Keratinocyte (primary cell): Measurements from ENCODE around the gene CERK. TPM values are rescaled to one million over a fixed set of nuclear protein-coding genes. Genes with fewer than 3 reads are reported as not detected.

ENCODE experiments used
- DNase-seq: peaks from one replicate; pipeline ENCODE4 v3.0.0-alpha.2; 2011; ENCODE audit warnings: low read depth, missing footprints, low spot score
- FAIRE-seq: peaks from 2 replicates; lab custom pipeline; 2011; peaks lifted over from hg19 to GRCh38; lab: Jason Lieb, UNC
- H2AFZ ChIP-seq: 2 replicates; pipeline ENCODE4 v1.6.0; 2012; ENCODE audit warnings: low read length, control low read depth, inconsistent platforms; ENCODE audit not compliant: control insufficient read depth
- H3K27ac ChIP-seq: 2 replicates; pipeline ENCODE4 v1.5.1; 2011; ENCODE audit warnings: low read length; ENCODE audit not compliant: control insufficient read depth, insufficient read depth
- H3K27me3 ChIP-seq: 3 replicates; pipeline ENCODE4 v1.6.0; 2011; ENCODE audit warnings: low read length; ENCODE audit not compliant: control insufficient read depth, insufficient read depth; ENCODE audit errors: extremely low read depth
- H3K36me3 ChIP-seq, 2 experiments: 2 replicates in 1 of 2; 3 replicates in 1 of 2; pipeline ENCODE4 v1.5.1; 2011; ENCODE audit warnings: low read length in 2 of 2, mild to moderate bottlenecking in 1 of 2; ENCODE audit not compliant: control insufficient read depth in 2 of 2, insufficient read depth in 2 of 2; ENCODE audit errors: extremely low read depth in 1 of 2
- H3K4me1 ChIP-seq: 3 replicates; pipeline ENCODE4 v1.5.1; 2011; ENCODE audit warnings: low read length; ENCODE audit not compliant: control insufficient read depth, insufficient read depth; ENCODE audit errors: extremely low read depth
- H3K4me2 ChIP-seq: 3 replicates; pipeline ENCODE4 v1.6.0; 2011; ENCODE audit warnings: low read depth, low read length; ENCODE audit not compliant: control insufficient read depth, insufficient read depth; ENCODE audit errors: extremely low read depth
- H3K4me3 ChIP-seq, 3 experiments: fragments of 200-600 bp in 1 of 3; sonication (generic) in 1 of 3; 2 replicates in 2 of 3; 3 replicates in 1 of 3; pipeline ENCODE4 v1.5.1; 2011 to 2016; ENCODE audit warnings: low read length in 3 of 3, mild to moderate bottlenecking in 3 of 3, control low read depth in 2 of 3, inconsistent platforms in 1 of 3, low read depth in 1 of 3, mixed read lengths in 1 of 3, mixed run types in 1 of 3, moderate library complexity in 1 of 3; ENCODE audit not compliant: control insufficient read depth in 2 of 3, insufficient read depth in 2 of 3; ENCODE audit errors: extremely low read depth in 1 of 3
- H3K79me2 ChIP-seq: 2 replicates; pipeline ENCODE4 v1.6.0; 2012; ENCODE audit warnings: low read length; ENCODE audit not compliant: control insufficient read depth, insufficient read depth
- H3K9ac ChIP-seq: 3 replicates; pipeline ENCODE4 v1.6.0; 2011; ENCODE audit warnings: low read length; ENCODE audit not compliant: control insufficient read depth, insufficient read depth; ENCODE audit errors: extremely low read depth
- H3K9me1 ChIP-seq: 3 replicates; pipeline ENCODE4 v1.6.0; 2011; ENCODE audit warnings: low read length; ENCODE audit not compliant: control insufficient read depth, insufficient read depth; ENCODE audit errors: extremely low read depth
- H3K9me3 ChIP-seq: 2 replicates; pipeline ENCODE4 v1.5.1; 2012; ENCODE audit warnings: low read depth, low read length; ENCODE audit not compliant: control insufficient read depth
- H4K20me1 ChIP-seq: 3 replicates; pipeline ENCODE4 v1.6.0; 2011; ENCODE audit warnings: low read length; ENCODE audit not compliant: control insufficient read depth, insufficient read depth; ENCODE audit errors: extremely low read depth
- EZH2 ChIP-seq: IDR thresholded peaks from one replicate; pipeline ENCODE4 v1.6.1; 2012; ENCODE audit warnings: inconsistent platforms, mild to moderate bottlenecking, low read length, moderate library complexity
- dilution Hi-C: fragments of 300-500 bp; cut with MboI; formaldehyde crosslinking; loops from one replicate; pipeline ENCODE4 v1.7.0; 2020; ENCODE audit warnings: low sequenced_read_pairs; ENCODE audit not compliant: extremely low pct_ligation_motif_present
- polyA plus RNA-seq, 5 experiments: library from polyadenylated mRNA; depleted of rRNA in 3 of 5; stranded (reverse) in 3 of 5; stranded (forward) in 1 of 5; unstranded in 1 of 5; fragments of >200 nt; gene quantifications; 1 replicate in 1 of 5; 2 replicates in 3 of 5; 3 replicates in 1 of 5; pipeline versions ENCODE4 v1.2.1 to v1.2.3, GENCODE V29; 2011 to 2012; ENCODE audit warnings: missing spikeins in 2 of 5, low read depth in 1 of 5, low replicate concordance in 1 of 5
- TF ChIP-seq, protein P1 (sequence below), 3 experiments: IDR thresholded peaks in 1 of 3; conservative IDR thresholded peaks in 1 of 3; optimal IDR thresholded peaks in 1 of 3; 2 replicates in 2 of 3; 3 replicates in 1 of 3; pipeline versions ENCODE3 to v1.5.1; 2011; ENCODE audit warnings: low read length in 3 of 3, mild to moderate bottlenecking in 3 of 3, moderate library complexity in 2 of 3, control low read depth in 1 of 3, inconsistent platforms in 1 of 3; ENCODE audit not compliant: insufficient read depth in 2 of 3; ENCODE audit errors: extremely low read depth in 1 of 3

CERK gene
- polyA plus RNA-seq, 1 donor (not counting 4 experiments of a cell fraction or from before 2014, with no cell fraction given) = 11.9 TPM

DNA sequence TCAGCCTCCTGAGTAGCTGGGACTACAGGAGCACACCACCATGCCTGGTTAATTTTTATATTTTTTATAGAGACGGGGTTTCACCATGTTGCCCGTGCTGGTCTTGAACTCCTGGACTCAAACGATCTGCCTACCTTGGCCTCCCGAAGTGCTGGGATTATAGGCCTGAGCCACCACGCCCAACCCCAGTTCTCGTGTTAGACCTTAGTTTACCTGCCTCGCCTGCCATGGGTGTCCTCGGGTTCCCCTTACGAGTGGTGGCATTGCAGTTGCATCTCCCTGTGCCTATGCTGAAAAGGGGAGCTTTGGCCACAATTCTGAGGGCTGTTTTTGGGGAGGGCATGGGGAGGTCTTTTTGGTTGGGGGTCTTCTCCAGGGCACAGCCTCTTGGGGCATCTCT is 43.2 kb upstream of the CERK start:
- peaks cover 3% of the 10 kb centered on the region in 2 experiments for H3K36me3 ChIP-seq
- no peak for TF ChIP-seq EZH2
- TF ChIP-seq, protein P1, sequence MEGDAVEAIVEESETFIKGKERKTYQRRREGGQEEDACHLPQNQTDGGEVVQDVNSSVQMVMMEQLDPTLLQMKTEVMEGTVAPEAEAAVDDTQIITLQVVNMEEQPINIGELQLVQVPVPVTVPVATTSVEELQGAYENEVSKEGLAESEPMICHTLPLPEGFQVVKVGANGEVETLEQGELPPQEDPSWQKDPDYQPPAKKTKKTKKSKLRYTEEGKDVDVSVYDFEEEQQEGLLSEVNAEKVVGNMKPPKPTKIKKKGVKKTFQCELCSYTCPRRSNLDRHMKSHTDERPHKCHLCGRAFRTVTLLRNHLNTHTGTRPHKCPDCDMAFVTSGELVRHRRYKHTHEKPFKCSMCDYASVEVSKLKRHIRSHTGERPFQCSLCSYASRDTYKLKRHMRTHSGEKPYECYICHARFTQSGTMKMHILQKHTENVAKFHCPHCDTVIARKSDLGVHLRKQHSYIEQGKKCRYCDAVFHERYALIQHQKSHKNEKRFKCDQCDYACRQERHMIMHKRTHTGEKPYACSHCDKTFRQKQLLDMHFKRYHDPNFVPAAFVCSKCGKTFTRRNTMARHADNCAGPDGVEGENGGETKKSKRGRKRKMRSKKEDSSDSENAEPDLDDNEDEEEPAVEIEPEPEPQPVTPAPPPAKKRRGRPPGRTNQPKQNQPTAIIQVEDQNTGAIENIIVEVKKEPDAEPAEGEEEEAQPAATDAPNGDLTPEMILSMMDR (optimal IDR thresholded peaks at IDR 0.05 in 1 of 3, IDR thresholded peaks at IDR 0.05 in 1 of 3, conservative IDR thresholded peaks at IDR 0.05 in 1 of 3; ENCODE audit: extremely low read depth in 1 of 3, insufficient read depth in 2 of 3, low read length in 3 of 3) = no peak
- H3K4me3 ChIP-seq = no peak overlapping the region
- H2AFZ ChIP-seq = no peak overlapping the region
- peaks cover 95% of the 10 kb centered on the region for H3K79me2 ChIP-seq
- H3K9ac ChIP-seq = no peak overlapping the region
- peaks cover under 1% of the 10 kb centered on the region for H3K4me1 ChIP-seq
- no peaks in the 10 kb centered on the region for H3K9me1 ChIP-seq
- no peak overlapping the region for H3K4me2 ChIP-seq
- peaks cover 4% of the 10 kb centered on the region for H4K20me1 ChIP-seq
- dilution Hi-C loops = no loop called here
- H3K27ac ChIP-seq = no peak overlapping the region
- no peaks in the 10 kb centered on the region for H3K27me3 ChIP-seq
- DNase-seq (no peak), FAIRE-seq (no peak)
- H3K9me3 ChIP-seq = no peaks in the 10 kb centered on the region

- Histone ChIP-seq H3K27me3 (no peaks in the 10 kb centered on the region), H3K9me1 (no peaks in the 10 kb centered on the region), H3K9me3 (no peaks in the 10 kb centered on the region), H3K27ac (no peak overlapping the region), H3K79me2 (peaks cover 95% of the 10 kb centered on the region), H4K20me1 (peaks cover 4% of the 10 kb centered on the region), H3K36me3 (peaks cover 3% of the 10 kb centered on the region in 2 experiments), H3K4me3 (no peak overlapping the region), H2AFZ (no peak overlapping the region), H3K9ac (no peak overlapping the region), H3K4me2 (no peak overlapping the region), H3K4me1 (peaks cover 9% of the 10 kb centered on the region)
- dilution Hi-C loops = no loop called here
- no peak for DNase-seq
- TF ChIP-seq, protein P1 (optimal IDR thresholded peaks at IDR 0.05 in 1 of 3, IDR thresholded peaks at IDR 0.05 in 1 of 3, conservative IDR thresholded peaks at IDR 0.05 in 1 of 3; ENCODE audit: extremely low read depth in 1 of 3, insufficient read depth in 2 of 3, low read length in 3 of 3) = no peak
- no peak for TF ChIP-seq EZH2
- FAIRE-seq = no peak
These were observed 42.4 kb upstream of the CERK start for GRCh38 chr22:46780453-46780852.
